Activated naive CD4-positive, alpha-beta T cell treated with anti-CD3 and anti-CD28 coated beads, Interleukin-2, amount 50 U/mL, for 72 hours (primary cell): ENCODE results near the gene CHST3. TPM values are rescaled to one million over a fixed set of nuclear protein-coding genes. Genes with fewer than 3 reads are reported as not detected.

Experiments used
- ATAC-seq, 2 donors: fragments of 150-1000 bp; cut with Tn5 transposase; 2 replicates each; pipeline ENCODE4 v1.10.0; 2021; ENCODE audit warnings: mild to moderate bottlenecking in 2 of 2, moderate library complexity in 2 of 2
- DNase-seq, 2 donors: peaks; one replicate each; pipeline ENCODE4 v3.0.0; 2021 to 2022; ENCODE audit warnings: low spot score in 2 of 2
- H3K27ac Mint-ChIP-seq, 2 donors: one replicate each; pipeline ENCODE4 v1.8.0; 2022; ENCODE audit warnings: mild to moderate bottlenecking in 2 of 2, mixed read lengths in 2 of 2
- H3K36me3 Mint-ChIP-seq, 2 donors: one replicate each; pipeline ENCODE4 v1.8.0; 2022; ENCODE audit warnings: mixed read lengths in 2 of 2
- H3K9me3 Mint-ChIP-seq, 2 donors: one replicate each; pipeline ENCODE4 v1.8.0; 2022; ENCODE audit warnings: mixed read lengths in 2 of 2
- total RNA-seq, 2 donors: library from RNA; stranded (reverse); gene quantifications; one replicate each; pipeline ENCODE4 v1.2.3, GENCODE V29; 2022

The CHST3 gene
- total RNA-seq, 2 donors from 2014 or later = 0.16 to 0.88 TPM

DNA sequence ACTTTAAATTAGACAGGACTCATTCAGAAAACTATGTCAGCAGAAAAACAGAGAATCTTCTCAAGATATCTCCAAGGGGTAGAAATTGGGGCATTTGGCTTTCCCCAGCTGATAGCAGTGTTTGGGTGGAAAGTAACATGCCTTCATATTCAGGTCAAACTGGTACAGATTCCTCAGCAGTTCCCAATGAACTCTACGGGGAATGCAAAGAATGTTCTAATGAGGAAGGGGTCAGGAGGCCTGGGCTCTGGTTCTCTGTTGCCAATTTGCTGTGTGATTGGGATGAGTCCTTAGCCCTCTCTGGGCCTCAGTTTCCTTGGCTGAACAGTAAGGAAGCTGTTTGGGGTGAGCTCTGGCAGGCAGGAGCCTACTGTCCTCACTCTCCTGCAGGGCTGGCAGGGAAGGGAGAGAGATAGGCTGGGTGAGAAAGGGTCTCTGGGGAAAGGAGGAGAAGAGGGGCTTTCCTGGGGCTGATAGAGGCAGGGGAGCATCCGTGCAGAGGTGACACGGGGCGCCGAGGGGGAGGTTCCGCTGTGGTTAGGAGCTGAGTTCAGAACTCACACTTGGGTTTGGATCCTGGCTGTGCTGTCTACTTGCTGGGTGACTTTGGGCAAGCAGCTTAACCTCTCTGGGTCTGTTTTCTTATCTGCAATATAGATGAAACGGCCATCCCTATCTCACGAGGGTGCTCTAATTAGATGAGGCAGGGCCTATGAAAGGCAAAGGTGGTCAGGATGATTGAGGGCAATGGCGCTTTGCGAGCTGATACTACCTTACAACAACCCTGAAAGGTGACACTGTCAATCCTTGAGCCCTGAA lies 79.0 kb downstream of the CHST3 start:
- ATAC-seq (no peak), DNase-seq (no peak)
- Mint-ChIP-seq H3K9me3 (no peaks in the 10 kb centered on the region), H3K27ac (peak overlapping the region; percentile 15 to 46), H3K36me3 (no peaks in the 10 kb centered on the region)

DNA sequence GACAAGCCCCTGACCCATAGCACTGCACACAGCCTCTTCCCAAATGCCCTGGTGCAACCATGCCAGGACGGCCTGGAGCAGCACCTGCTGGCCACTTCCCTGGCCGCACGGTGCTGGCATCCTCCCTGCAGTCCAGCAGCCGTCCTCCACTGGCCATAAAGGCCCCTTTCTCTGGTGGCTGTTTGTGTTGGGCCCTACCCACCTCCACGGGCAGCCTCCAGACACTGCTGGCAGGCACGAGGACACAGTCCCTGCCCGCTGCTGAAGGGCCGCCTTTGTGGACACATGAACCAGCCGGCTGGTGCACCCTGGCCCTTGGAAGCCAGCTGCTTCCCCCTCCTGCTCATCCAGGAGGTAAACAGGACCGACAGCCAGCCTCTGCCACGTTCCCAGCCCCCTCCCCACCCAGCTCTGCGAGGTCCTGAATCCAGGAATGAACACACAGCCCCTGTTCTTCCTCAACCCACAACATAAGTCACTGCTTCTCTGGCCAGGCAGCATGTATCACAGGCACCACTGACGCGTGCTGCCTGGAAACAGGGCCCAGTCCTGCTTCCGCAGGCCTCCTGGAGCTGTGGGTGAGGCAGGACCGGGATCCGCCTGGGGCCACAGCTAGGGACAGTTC lies 80.3 kb downstream of the CHST3 start:
- Mint-ChIP-seq H3K27ac (no peak overlapping the region), H3K9me3 (no peaks in the 10 kb centered on the region), H3K36me3 (no peaks in the 10 kb centered on the region)
- ATAC-seq = no peak
- DNase-seq = no peak

DNA sequence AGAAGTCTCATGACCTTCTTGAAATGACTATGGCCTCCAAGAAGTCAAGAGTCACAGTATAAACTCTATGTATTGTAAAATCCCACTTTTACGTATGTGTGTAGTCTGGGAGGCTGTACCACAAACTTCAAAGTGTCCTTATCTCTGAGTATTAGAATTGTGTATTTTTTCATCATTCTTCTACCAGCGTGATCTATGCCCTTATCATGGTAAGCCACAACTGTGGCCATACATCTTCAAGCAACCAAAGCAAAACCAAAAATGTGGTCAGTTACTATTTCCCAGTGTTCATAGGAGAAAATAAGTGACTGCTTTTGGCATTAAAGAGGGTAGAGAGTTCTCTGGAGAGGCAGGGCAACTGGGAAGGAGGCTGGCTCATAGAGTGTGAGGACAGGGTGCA lies 81.4 kb downstream of the CHST3 start:
- Mint-ChIP-seq H3K27ac (no peak overlapping the region), H3K36me3 (no peaks in the 10 kb centered on the region), H3K9me3 (no peaks in the 10 kb centered on the region)
- ATAC-seq (no peak), DNase-seq (no peak)

DNA sequence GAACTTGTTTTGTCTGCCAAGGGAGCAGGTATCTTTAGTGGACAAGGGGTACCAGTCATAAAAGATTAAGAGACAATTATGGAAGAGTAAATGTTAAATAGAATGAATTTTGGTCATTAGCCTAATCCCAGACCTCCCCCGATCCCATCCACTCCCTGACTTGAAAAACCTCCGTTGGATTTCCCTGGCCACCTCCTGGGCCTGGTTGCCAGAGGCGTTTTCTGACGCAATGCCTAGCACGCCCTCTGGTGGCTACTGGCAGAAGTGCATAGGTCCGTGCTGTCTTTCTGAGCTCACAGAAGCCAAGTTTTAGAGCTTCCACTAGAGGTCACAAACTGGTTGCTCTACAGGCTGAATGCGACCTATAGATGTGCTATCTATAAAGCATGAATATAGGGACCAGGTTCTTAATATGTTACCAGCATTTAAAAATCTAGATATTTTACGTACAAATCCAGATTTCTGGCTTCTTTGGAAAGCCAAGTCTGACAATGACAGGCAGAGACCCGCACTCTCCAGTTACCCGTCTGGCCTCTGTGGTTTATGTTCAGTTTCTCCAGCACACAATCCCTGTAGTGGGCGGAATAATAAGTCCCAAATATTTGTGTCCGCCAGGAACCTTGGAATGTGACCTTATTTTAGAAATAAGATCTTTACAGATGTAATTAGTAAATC lies 84.4 kb downstream of the CHST3 start:
- Mint-ChIP-seq H3K9me3 (no peaks in the 10 kb centered on the region), H3K36me3 (no peaks in the 10 kb centered on the region), H3K27ac (peak overlapping the region in 1 of 2 donors; percentile 71)
- ATAC-seq (peak; percentile 81 to 87), DNase-seq (peak; percentile 83 to 86)

DNA sequence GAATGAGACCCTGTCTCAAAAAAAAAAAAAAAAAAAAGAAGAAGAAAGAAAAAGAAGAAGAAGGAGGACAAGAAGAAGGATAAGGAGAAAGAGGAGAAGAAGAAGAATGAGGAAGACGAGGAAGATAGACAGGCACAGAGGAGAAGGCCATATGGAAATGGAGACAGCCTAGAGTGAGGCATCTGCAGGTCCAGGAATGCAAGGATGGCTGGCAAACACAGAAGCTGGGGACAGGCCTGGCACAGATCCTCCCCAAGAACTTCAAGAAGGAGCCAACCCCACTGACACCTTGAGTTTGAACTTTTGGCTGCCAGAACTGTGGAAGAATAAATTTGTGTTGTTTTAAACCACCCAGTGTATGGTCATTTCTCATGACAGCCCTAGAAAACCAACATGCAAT lies 85.3 kb downstream of the CHST3 start:
- DNase-seq = no peak
- Mint-ChIP-seq H3K9me3 (no peaks in the 10 kb centered on the region), H3K27ac (no peak overlapping the region), H3K36me3 (no peaks in the 10 kb centered on the region)
- no peak for ATAC-seq

DNA sequence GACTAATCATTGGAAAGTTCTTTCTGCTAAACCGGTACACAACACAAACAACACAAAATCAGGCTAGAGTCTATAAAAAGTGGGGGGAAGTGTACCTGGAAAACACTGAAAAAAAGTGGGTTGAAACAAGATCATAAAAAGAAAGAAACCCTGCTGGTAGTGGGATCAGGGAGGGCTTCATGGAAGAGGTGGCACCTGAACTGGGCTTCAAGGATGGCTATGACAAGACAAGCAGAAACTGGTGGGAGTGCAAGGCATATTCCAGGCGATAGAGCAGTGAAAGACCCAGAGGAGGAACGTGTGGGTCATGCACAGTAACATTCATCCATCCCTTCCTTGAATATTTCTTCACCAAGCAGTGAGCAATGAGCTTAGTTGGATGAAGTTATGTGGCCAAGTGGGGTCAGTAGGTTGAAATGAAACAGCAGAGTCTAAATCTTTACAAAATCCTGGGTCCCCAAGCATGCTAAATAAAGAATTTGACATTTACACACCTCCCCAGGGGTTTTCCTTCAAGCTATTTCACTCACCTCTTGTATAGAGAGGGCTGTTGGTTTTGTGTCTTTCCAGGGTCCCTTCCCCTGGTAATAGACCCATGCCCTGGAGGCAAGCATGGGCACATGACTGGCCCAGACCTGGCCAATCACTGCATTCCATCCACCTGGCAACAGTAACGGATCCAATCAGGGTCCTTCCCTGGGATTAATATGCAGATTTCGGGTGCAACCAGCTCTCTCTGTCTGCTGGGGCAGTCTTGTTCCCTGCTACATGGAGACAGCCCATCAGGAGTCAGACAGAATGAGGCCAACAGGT lies 86.0 kb downstream of the CHST3 start:
- Mint-ChIP-seq H3K36me3 (no peaks in the 10 kb centered on the region), H3K27ac (peak overlapping the region in 1 of 2 donors; percentile 44), H3K9me3 (no peaks in the 10 kb centered on the region)
- ATAC-seq (peak in 1 of 2 donors; percentile 62), DNase-seq (no peak)

DNA sequence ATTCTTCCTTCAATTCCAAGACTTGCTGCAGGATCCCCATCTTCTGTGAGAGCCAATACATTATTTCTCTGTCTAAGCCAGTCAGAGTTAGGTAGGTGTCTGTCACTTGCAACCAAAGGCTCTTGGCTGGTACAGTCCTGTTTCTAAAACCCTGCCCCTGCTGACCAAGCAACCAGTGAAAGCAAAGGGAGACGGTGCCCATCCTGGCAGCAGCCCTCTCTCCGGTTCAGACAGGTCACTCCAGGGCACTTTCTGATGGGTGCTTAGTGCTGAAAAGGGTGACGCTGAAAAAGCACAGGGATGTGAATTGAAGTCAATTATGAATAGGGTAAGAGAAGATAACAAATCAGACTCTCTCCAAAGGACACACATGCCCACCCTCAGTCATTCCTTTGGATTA lies 86.7 kb downstream of the CHST3 start:
- DNase-seq (no peak), ATAC-seq (no peak)
- Mint-ChIP-seq H3K36me3 (no peaks in the 10 kb centered on the region), H3K27ac (no peak overlapping the region), H3K9me3 (no peaks in the 10 kb centered on the region)

DNA sequence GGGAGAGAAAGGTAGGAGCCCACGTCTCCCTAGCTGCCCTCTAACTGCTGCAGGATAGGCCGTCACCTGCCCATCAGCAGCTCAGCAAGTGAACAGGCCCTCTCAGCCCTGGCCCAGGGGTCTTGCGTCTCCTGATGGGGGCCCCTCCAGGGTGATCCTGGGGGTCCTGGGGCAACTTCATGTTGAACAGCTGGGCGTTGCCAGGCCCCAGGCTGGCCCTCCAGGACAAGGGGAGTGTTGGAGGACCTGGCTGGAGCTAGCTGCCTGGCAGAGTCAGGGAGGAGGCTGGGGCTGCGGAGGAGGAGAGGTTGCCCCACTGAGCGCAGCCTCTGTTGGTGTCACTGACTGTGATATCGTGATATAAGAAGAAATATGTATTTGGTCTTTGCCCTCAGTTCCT lies 89.5 kb downstream of the CHST3 start:
- no peak for ATAC-seq
- DNase-seq = no peak
- Mint-ChIP-seq H3K9me3 (no peaks in the 10 kb centered on the region), H3K36me3 (no peaks in the 10 kb centered on the region), H3K27ac (no peak overlapping the region)

DNA sequence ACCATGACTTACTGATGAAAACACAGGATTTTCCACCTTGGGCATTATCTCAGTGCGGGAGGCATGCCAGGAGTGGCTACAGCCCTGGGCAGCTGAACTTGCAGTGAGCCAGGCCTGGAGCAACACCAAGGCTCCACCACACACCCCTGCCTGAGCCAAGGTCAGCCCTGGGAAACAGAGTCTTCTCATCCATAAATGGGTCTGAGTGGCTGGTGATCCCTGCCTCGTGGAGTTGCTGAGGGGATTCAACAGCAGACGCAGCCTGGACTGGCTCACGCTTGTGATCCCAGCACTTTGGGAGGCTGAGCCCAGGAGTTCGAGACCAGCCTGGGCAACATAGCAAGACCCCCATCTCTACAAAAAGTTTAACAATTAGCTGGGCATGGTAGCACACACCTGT lies 91.9 kb downstream of the CHST3 start:
- Mint-ChIP-seq H3K9me3 (no peaks in the 10 kb centered on the region), H3K27ac (peak overlapping the region in 1 of 2 donors; percentile 61), H3K36me3 (no peaks in the 10 kb centered on the region)
- DNase-seq (no peak), ATAC-seq (no peak)

DNA sequence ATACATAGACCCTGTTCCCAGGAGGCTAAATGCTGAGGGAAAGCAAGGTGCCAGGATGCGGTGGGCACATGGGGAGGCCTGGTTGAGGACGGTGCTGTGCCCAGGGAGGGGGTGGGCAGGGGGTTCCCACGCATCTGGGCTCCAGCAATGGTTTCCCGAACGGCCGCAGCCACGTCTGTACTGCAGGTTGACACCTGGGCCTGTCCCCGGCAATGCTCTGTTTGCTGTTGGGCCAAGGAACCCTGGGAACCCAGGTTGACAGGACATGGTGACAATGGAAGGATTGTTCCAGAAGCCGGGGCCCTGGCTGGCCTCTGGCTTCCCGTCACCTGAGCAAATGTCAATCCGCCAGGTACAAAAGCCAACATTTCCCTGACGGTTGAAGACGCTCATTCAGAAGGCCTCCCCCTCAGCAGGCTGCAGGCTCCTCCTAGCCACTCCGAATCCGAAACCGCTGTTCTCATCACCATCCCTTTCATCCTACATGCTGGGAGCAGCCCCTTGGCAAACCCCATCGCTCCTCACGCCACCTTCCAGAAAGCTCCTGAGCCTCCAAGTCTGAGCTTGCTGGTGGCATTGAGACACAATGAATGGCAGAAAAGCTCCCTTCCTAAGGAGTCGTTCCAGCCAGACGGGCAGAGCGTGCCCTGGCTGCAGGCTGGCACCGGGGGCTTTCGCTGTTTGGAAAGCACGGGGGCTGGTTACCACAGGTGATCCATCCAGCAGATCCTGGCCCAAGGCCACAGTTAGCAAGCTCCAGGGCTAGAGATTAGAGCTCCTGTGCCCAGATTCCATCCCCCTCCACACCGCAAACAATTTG lies 92.9 kb downstream of the CHST3 start:
- ATAC-seq (no peak), DNase-seq (no peak)
- Mint-ChIP-seq H3K9me3 (no peaks in the 10 kb centered on the region), H3K27ac (peak overlapping the region in 1 of 2 donors; percentile 60), H3K36me3 (no peaks in the 10 kb centered on the region)

DNA sequence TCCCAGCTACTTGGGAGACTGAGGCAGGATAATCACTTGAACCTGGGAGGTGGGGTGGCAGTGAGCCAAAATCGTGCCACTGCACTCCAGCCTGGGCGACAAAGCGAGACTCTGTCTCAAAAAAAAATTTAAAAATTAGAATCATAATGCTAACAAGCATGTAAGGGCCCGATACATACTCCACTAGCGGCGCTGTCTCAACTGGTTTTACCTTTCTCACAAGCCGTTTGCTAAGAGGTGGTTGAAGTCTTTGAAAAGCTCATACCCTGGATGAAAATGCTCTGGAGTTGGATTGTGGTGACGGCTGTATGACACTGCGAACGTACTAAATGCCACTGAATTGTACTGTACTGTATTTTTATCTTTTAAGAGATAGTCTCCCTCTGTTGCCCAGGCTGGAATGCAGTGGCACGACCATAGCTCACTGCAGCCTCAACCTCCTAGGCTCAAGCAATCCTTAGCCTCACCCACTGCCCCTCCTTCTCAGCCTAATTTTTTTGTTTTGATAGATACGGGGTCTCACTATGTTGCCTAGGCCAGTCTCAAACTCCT lies 94.2 kb downstream of the CHST3 start:
- no peaks in the 10 kb centered on the region for H3K36me3 Mint-ChIP-seq
- ATAC-seq (no peak), DNase-seq (no peak)
- H3K9me3 Mint-ChIP-seq = no peaks in the 10 kb centered on the region
- H3K27ac Mint-ChIP-seq = peak overlapping the region in 1 of 2 donors; percentile 74

DNA sequence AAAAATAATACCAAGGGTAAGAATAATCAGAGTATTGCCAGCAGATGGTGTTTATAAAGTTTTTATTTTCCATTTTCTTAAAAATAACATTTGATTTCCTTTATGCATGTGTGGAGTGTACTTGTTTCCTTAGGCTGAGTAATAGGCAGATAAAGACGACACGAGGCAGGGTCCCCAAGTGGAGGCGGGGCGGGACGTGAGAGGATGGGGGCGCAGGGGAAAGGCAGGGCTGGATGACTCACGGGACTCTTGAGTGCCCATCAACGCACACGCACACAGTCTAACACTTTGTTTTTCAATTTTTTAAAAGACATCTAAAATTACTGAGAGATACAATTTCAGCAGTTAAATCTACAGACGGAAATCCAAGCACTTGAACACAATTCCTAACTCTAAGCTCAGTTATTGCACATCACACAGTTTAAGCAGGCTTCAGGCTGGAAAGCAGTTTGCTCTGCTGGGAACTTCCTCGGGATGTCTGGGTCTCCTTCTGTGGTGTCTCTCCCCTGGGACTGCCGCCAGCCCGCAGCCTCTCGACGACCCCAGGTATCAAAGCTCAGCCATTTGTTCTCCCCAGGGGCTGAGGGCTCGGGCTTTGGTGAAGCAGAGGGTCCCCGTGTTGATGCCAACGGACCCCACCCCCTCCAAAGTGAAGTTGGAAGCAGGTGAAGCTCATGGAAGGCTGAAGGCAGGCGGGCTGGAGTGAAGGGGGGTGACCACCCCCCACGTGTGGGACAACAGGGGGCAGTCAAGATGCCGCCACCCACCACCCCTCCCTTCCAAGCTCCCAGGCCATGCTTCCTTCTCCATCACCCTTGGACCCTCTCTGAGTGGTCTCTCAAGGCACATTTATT lies 95.0 kb downstream of the CHST3 start:
- ATAC-seq = peak in 1 of 2 donors; percentile 26
- H3K9me3 Mint-ChIP-seq = no peaks in the 10 kb centered on the region
- peak overlapping the region; percentile 50 to 74 for H3K27ac Mint-ChIP-seq
- H3K36me3 Mint-ChIP-seq = no peaks in the 10 kb centered on the region
- DNase-seq = no peak

DNA sequence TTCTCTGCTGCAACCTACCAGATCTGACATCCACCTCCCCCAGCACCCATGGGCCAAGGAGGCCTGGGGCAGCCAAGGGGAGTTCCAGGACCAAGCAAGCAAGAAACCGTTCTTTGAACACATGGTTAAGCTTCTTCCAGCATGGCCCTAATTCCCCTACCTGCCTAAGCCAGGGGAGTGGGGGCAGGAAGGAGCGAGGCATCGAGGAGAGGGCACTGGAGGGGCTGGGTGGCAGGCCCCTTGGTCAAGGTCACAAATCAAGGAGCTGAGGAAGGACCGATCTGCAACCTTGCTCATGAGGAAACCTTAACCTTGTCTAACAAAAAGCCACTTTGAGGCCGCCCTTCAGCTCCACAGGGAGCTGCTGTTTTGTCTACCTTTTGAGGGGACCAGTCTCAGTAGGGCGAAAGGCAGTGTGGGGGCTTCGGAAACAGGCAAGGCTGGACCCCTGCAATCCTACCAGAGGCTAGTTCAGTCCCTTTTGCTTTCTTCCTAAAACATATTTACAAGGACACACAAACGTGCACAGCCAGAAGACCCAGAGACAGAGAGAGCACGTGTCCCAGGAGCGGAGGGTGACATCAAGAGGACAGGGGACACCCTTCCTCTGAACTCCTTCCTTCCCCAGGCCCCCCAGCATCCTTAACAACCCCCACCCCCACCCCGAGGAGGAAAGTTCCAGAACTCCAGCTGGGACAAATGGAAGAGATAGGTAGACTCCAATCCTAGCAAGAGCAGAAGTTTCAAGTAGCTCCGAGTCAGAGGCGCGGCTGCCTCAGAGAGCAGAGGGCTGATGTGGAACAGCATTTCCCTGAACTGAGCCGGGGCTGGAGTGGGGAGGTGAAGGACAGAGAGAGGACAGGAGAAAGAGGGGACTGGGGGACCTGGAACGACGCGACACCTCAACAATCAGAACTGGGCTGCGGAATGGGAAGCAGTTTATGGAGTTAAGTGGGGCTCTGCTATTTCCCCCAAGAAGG lies 95.9 kb downstream of the CHST3 start:
- H3K36me3 Mint-ChIP-seq = no peaks in the 10 kb centered on the region
- H3K27ac Mint-ChIP-seq = peak overlapping the region; percentile 74 to 75
- DNase-seq (no peak), ATAC-seq (no peak)
- H3K9me3 Mint-ChIP-seq = no peaks in the 10 kb centered on the region

DNA sequence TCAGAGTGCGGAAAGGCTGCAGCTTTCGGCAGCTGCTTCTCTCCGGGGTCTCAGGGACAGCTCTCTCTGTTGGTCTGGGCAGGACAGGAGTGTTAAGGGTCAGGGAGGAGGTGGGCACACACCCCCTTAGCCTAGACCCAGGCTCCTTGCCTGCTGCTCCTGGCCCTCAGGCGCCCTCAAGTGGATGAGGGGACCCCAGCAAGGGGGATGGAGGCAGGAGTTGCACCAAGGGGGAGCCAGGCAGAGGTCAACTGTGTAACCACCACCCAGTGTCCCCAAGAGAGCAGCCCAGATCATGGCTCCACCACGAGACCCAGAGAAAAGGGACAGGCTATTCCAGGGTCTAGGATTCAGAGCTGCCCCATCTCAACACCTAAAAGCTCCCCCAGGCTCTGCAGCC lies 97.3 kb downstream of the CHST3 start:
- Mint-ChIP-seq H3K9me3 (no peaks in the 10 kb centered on the region), H3K27ac (peak overlapping the region; percentile 74 to 82), H3K36me3 (no peaks in the 10 kb centered on the region)
- DNase-seq (no peak), ATAC-seq (peak in 1 of 2 donors; percentile 18)
